ENCODE measurements around the gene TAF1C. TPM values are rescaled to one million over a fixed set of nuclear protein-coding genes. Genes with fewer than 3 reads are reported as not detected.

TAF1C gene
- total RNA-seq, 4 donors from 2014 or later, result 46.7 to 75.5 (median 55.2) TPM

GRCh38 chr16:84225126-84225525 is 38.3 kb upstream of the TAF1C start:
- 93% methylated on average over 2 of the region's 3 CpGs for WGBS
- Histone ChIP-seq H3K4me1 (peaks cover 14% of the 10 kb centered on the region), H3K27me3 (no peaks in the 10 kb centered on the region), H3K36me3 (no peaks in the 10 kb centered on the region), H3K27ac (no peak overlapping the region), H3K9me3 (no peaks in the 10 kb centered on the region), H3K4me3 (no peak overlapping the region)
- no peak for DNase-seq (ENCODE audit: low spot score in 2 of 2)
- TF ChIP-seq, protein P1, sequence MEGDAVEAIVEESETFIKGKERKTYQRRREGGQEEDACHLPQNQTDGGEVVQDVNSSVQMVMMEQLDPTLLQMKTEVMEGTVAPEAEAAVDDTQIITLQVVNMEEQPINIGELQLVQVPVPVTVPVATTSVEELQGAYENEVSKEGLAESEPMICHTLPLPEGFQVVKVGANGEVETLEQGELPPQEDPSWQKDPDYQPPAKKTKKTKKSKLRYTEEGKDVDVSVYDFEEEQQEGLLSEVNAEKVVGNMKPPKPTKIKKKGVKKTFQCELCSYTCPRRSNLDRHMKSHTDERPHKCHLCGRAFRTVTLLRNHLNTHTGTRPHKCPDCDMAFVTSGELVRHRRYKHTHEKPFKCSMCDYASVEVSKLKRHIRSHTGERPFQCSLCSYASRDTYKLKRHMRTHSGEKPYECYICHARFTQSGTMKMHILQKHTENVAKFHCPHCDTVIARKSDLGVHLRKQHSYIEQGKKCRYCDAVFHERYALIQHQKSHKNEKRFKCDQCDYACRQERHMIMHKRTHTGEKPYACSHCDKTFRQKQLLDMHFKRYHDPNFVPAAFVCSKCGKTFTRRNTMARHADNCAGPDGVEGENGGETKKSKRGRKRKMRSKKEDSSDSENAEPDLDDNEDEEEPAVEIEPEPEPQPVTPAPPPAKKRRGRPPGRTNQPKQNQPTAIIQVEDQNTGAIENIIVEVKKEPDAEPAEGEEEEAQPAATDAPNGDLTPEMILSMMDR (IDR thresholded peaks at IDR 0.05), result no peak
- TF ChIP-seq POLR2A (IDR thresholded peaks at IDR 0.05) (no peak), EP300 (IDR thresholded peaks at IDR 0.05) (no peak), POLR2AphosphoS5 (IDR thresholded peaks at IDR 0.05) (no peak)

- no peak for DNase-seq (ENCODE audit: low spot score in 2 of 2)
- Histone ChIP-seq H3K4me1 (peaks cover 14% of the 10 kb centered on the region), H3K36me3 (no peaks in the 10 kb centered on the region), H3K4me3 (no peak overlapping the region), H3K27me3 (no peaks in the 10 kb centered on the region), H3K9me3 (no peaks in the 10 kb centered on the region), H3K27ac (no peak overlapping the region)
- WGBS, result 93% methylated on average over 3 of the region's 3 CpGs
- TF ChIP-seq EP300 (IDR thresholded peaks at IDR 0.05), result no peak
- TF ChIP-seq POLR2A (IDR thresholded peaks at IDR 0.05), result no peak
- no peak for TF ChIP-seq POLR2AphosphoS5 (IDR thresholded peaks at IDR 0.05)
- TF ChIP-seq, protein P1 (IDR thresholded peaks at IDR 0.05), result no peak
Observed at GRCh38 chr16:84224554-84224953, 37.7 kb upstream of the TAF1C start.

- H3K36me3 ChIP-seq, result no peaks in the 10 kb centered on the region
- 76% methylated on average over 4 of the region's 4 CpGs for WGBS
- DNase-seq (ENCODE audit: low spot score in 2 of 2), result no peak
- H3K27me3 ChIP-seq, result no peaks in the 10 kb centered on the region
- H3K27ac ChIP-seq, result no peak overlapping the region
- H3K9me3 ChIP-seq, result no peaks in the 10 kb centered on the region
- H3K4me3 ChIP-seq, result no peak overlapping the region
- H3K4me1 ChIP-seq, result peaks cover 10% of the 10 kb centered on the region
- no peak for TF ChIP-seq POLR2A (IDR thresholded peaks at IDR 0.05)
- TF ChIP-seq, protein P1 (IDR thresholded peaks at IDR 0.05), result no peak
- no peak for TF ChIP-seq EP300 (IDR thresholded peaks at IDR 0.05)
- TF ChIP-seq POLR2AphosphoS5 (IDR thresholded peaks at IDR 0.05), result no peak
Observed at GRCh38 chr16:84223456-84223855, 36.6 kb upstream of the TAF1C start.

DNA sequence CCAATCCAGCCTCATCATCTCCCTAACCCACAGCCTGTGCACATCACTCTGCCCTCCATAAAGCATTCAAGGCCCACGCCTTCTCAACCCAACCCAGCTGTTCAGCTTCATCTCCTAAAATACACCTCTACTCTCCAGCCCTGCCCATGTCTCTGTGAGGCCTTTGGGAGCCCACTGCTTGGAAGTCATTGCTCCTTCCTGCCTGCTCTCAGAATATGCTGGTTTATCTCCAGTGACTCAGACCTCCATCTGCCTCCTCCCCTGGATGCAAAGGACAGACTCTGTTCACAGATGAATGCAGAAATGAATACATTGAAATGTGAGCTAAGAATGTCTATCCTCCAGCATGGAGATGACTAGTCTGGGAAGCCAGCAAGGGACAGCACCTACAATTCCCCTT is 34.0 kb upstream of the TAF1C start:
- H3K4me3 ChIP-seq, result no peak overlapping the region
- H3K36me3 ChIP-seq, result no peaks in the 10 kb centered on the region
- no peak for DNase-seq (ENCODE audit: low spot score in 2 of 2)
- H3K9me3 ChIP-seq, result no peaks in the 10 kb centered on the region
- no peaks in the 10 kb centered on the region for H3K27me3 ChIP-seq
- H3K27ac ChIP-seq, result no peak overlapping the region
- WGBS, result 88% methylated on average over 1 of the region's 1 CpG
- no peak for TF ChIP-seq POLR2A (IDR thresholded peaks at IDR 0.05)
- TF ChIP-seq POLR2AphosphoS5 (IDR thresholded peaks at IDR 0.05), result no peak
- TF ChIP-seq, protein P1 (IDR thresholded peaks at IDR 0.05), result no peak
- TF ChIP-seq EP300 (IDR thresholded peaks at IDR 0.05), result no peak
- H3K4me1 ChIP-seq, result no peaks in the 10 kb centered on the region

- Histone ChIP-seq H3K4me1 (no peaks in the 10 kb centered on the region), H3K9me3 (no peaks in the 10 kb centered on the region), H3K27ac (no peak overlapping the region), H3K27me3 (no peaks in the 10 kb centered on the region), H3K4me3 (no peak overlapping the region), H3K36me3 (no peaks in the 10 kb centered on the region)
- TF ChIP-seq, protein P1 (IDR thresholded peaks at IDR 0.05), result no peak
- TF ChIP-seq EP300 (IDR thresholded peaks at IDR 0.05) (no peak), POLR2AphosphoS5 (IDR thresholded peaks at IDR 0.05) (no peak), POLR2A (IDR thresholded peaks at IDR 0.05) (no peak)
- DNase-seq (ENCODE audit: low spot score in 2 of 2), result no peak
- 62% methylated on average over 6 of the region's 6 CpGs for WGBS
Observed at GRCh38 chr16:84218956-84219355, 32.1 kb upstream of the TAF1C start.

Measured in suprapubic skin (tissue), 4 donors.